Measurements from ENCODE around the gene FANCF.
A peak's percentile ranks its signal among the peaks of the same experiment; 100 is the strongest.

FANCF gene

GRCh38 chr11:22624742-22625447, 728 bp downstream of the FANCF start:
- DNase-seq, result peak; percentile 56

GRCh38 chr11:22617868-22618267, 7.8 kb downstream of the FANCF start:
- DNase-seq, result no peak

- DNase-seq, result no peak
These were observed 21.7 kb downstream of the FANCF start for GRCh38 chr11:22603933-22604332.

DNA sequence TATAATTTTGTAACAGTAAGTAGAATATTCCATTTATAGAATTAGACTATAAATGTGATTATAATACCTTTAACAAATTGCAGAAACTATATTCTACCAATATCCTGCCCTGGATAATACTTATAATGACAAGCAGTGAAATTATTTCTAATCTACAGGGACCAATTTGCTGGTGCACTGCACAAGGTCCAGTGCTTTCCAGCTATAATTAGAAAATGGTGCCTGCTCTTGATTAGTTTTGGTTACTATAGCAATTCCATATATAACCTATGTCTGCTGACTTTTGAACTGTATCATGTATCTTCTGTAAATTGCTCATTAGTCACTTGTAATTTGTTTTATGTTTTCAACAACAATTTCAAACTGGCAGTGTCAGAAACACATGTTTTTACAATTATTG, 23.1 kb downstream of the FANCF start:
- no peak for DNase-seq

- no peak for DNase-seq
These were observed 26.2 kb downstream of the FANCF start for GRCh38 chr11:22599458-22599857.

GRCh38 chr11:22597062-22597461, 28.6 kb downstream of the FANCF start:
- DNase-seq, result no peak

DNA sequence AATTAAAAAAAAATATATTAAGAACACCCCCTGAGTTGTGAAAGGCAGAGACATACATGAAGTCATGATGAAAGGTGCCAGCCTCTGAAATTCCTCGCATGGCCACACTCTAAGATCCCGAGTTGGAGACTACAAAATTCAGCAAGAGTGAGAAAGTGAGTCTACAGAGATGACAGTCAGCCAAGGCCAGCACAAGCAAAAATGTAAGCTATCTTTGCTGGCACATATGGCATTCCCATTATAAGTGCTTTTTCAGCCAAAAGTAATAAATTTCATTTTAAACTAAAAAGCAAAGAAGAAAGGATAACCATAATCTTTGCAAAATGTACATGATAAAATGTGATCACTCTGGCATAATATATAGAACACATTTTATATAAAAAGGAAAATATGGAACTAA, 40.6 kb downstream of the FANCF start:
- DNase-seq, result no peak

GRCh38 chr11:22583963-22584492, 41.6 kb downstream of the FANCF start:
- no peak for DNase-seq

DNA sequence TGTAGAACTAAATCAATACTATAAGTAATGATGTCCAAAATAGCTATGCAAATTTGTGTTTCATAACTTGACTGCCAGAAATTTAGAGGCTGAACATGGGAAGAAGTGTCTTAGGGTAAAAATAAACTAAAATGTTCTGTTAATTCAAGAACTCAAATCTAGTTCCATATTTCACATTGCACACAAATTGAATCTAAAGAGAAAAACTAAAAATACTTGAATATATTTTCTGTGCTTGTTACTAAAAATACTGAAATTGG, 43.5 kb downstream of the FANCF start:
- DNase-seq, result no peak

DNA sequence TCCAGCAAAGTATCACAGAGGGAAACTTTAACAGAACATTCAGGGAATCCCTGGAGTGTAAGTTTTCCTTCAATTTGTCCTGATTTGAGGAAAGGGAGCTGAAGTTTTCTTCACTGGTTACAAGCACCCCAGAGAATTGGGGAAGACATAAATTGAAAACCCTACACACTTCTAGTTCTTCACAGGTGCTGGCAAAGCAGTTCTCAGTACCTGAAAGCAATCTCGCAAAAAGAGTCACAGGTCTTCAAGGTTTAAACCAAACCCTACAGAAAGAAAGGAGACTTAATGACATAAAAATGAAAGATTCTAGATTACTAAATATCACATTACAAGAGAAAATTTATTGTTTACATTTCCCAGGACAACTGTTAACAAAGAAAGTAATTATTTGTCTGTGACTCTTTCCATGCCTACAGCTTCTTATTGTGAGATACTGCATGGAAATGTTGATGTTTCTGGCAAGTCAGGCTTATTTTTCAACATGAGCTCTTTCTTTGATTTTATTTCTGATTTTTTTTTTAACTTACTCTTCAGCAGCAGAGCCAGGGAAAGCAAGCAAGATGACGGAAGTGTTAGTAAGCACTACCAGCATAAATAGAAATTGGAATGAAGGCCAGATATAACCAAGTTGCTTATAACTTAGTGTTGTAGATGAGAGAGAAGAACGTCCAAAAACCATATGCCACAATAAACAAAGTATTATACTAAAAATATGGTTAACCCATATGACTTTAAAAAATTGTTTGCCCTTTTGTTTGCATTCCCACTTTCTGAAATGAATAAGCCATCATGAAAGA, 44.1 kb downstream of the FANCF start:
- no peak for DNase-seq

DNA sequence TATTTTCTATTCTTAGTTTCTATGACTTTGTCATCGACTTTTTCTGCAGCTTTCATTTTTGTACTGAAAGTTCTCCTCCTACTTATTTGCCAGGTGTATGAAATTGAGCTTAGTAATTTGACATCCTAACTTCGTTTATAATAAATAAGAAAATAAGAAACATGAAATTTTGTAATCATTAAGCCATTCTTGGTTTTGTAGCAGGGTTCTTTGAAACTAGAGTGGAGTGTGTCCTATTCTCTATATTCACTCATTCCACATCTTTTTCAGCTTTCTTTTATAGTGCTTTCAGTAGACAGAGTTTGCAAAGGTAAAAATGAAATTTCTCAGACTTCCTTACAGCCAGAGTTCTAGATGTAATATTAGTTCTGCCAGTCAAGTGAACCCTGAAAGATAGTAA, 47.8 kb downstream of the FANCF start:
- DNase-seq, result no peak

Measured in CD4-positive, alpha-beta T cell treated with Interleukin-15 for 1 hour (primary cell).